Mesenchymal stem cell (in vitro differentiated cells and primary cell): Measurements from ENCODE around the gene DNTTIP2.

Source experiments
- DNase-seq: peaks from one replicate; pipeline ENCODE4 v3.0.0-alpha.2; 2013
- H2AFZ ChIP-seq: one replicate; pipeline ENCODE4 v1.6.1; 2013; ENCODE audit warnings: low read depth, mild to moderate bottlenecking, control low read depth, inconsistent platforms, low read length, moderate library complexity
- H2AK5ac ChIP-seq: 2 replicates; pipeline ENCODE4 v1.6.1; 2013; ENCODE audit warnings: low read length, moderate library complexity, mild to moderate bottlenecking, inconsistent platforms; ENCODE audit not compliant: severe bottlenecking
- H2BK120ac ChIP-seq: one replicate; pipeline ENCODE4 v1.6.1; 2013; ENCODE audit warnings: low read depth, mild to moderate bottlenecking, inconsistent platforms, low read length, moderate library complexity
- H2BK12ac ChIP-seq, 2 experiments: one replicate each; pipeline ENCODE4 v1.6.1; 2013; ENCODE audit warnings: inconsistent platforms in 2 of 2, low read length in 2 of 2, mild to moderate bottlenecking in 2 of 2, moderate library complexity in 2 of 2, control low read depth in 1 of 2
- H2BK15ac ChIP-seq: one replicate; pipeline ENCODE4 v1.6.1; 2013; ENCODE audit warnings: mild to moderate bottlenecking, low read depth, inconsistent platforms; ENCODE audit not compliant: poor library complexity, severe bottlenecking
- H2BK5ac ChIP-seq: 2 replicates; pipeline ENCODE4 v1.6.1; 2013; ENCODE audit warnings: low read depth, mild to moderate bottlenecking, low read length, control low read depth, inconsistent platforms; ENCODE audit not compliant: poor library complexity, severe bottlenecking
- H3K14ac ChIP-seq, 2 experiments: one replicate each; pipeline ENCODE4 v1.6.1; 2013; ENCODE audit warnings: inconsistent platforms in 2 of 2, low read length in 2 of 2, control low read depth in 1 of 2, mild to moderate bottlenecking in 1 of 2, moderate library complexity in 1 of 2
- H3K18ac ChIP-seq, 2 experiments: one replicate each; pipeline ENCODE4 v1.6.1; 2013; ENCODE audit warnings: inconsistent platforms in 2 of 2, low read length in 2 of 2, control low read depth in 1 of 2, low read depth in 1 of 2, mild to moderate bottlenecking in 1 of 2
- H3K23ac ChIP-seq, 2 experiments: one replicate each; pipeline ENCODE4 v1.6.1; 2013; ENCODE audit warnings: inconsistent platforms in 2 of 2, low read length in 2 of 2, mild to moderate bottlenecking in 2 of 2, moderate library complexity in 2 of 2, control low read depth in 1 of 2
- H3K27ac ChIP-seq: 2 replicates; pipeline ENCODE4 v1.5.1; 2013; ENCODE audit warnings: mild to moderate bottlenecking, moderate library complexity, low read length, control low read depth, inconsistent platforms; ENCODE audit not compliant: poor library complexity, severe bottlenecking
- H3K27me3 ChIP-seq, 2 experiments: 2 replicates each; pipeline versions ENCODE4 v1.6.1 to v1.7.0; 2013; ENCODE audit warnings: low read length in 2 of 2, mild to moderate bottlenecking in 2 of 2, moderate library complexity in 2 of 2, control low read depth in 1 of 2, inconsistent platforms in 1 of 2; ENCODE audit not compliant: control insufficient read depth in 1 of 2, insufficient read depth in 1 of 2
- H3K36me3 ChIP-seq, 2 experiments: 2 replicates each; pipeline versions ENCODE4 v1.6.1 to v1.7.0; 2013; ENCODE audit warnings: low read length in 2 of 2, control low read depth in 1 of 2, inconsistent platforms in 1 of 2, low read depth in 1 of 2, mild to moderate bottlenecking in 1 of 2; ENCODE audit not compliant: insufficient read depth in 2 of 2, control insufficient read depth in 1 of 2
- H3K4ac ChIP-seq, 2 experiments: one replicate each; pipeline ENCODE4 v1.6.1; 2013; ENCODE audit warnings: inconsistent platforms in 2 of 2, low read length in 2 of 2, mild to moderate bottlenecking in 2 of 2, moderate library complexity in 2 of 2, control low read depth in 1 of 2, low read depth in 1 of 2
- H3K4me1 ChIP-seq: 2 replicates; pipeline ENCODE4 v1.6.1; 2013; ENCODE audit warnings: low read depth, low read length, control low read depth; ENCODE audit not compliant: control insufficient read depth, insufficient read depth
- H3K4me2 ChIP-seq: 2 replicates; pipeline ENCODE4 v1.6.1; 2013; ENCODE audit warnings: low read length, mild to moderate bottlenecking, inconsistent platforms; ENCODE audit not compliant: poor library complexity, severe bottlenecking
- H3K4me3 ChIP-seq, 2 experiments: 2 replicates each; pipeline versions ENCODE4 v1.5.1 to v1.7.0; 2013; ENCODE audit warnings: low read length in 2 of 2, mild to moderate bottlenecking in 2 of 2, control low read depth in 1 of 2, low read depth in 1 of 2; ENCODE audit not compliant: insufficient read depth in 1 of 2
- H3K79me1 ChIP-seq: replicated peaks from 2 replicates; pipeline ENCODE4 v1.6.1; 2013; ENCODE audit warnings: mild to moderate bottlenecking, control low read depth, low read length, inconsistent platforms; ENCODE audit not compliant: poor library complexity, severe bottlenecking
- H3K9ac ChIP-seq: 2 replicates; pipeline ENCODE4 v1.7.0; 2013; ENCODE audit warnings: mild to moderate bottlenecking, low read length, moderate library complexity
- H3K9me3 ChIP-seq: 2 replicates; pipeline ENCODE4 v1.7.0; 2013; ENCODE audit warnings: mild to moderate bottlenecking, low read length; ENCODE audit not compliant: control insufficient read depth
- H4K8ac ChIP-seq: one replicate; pipeline ENCODE4 v1.6.1; 2013; ENCODE audit warnings: inconsistent platforms, mild to moderate bottlenecking, low read length, moderate library complexity
- H4K91ac ChIP-seq: one replicate; pipeline ENCODE4 v1.6.1; 2013; ENCODE audit warnings: mild to moderate bottlenecking, low read length, inconsistent platforms
- WGBS: methylation state at CpG from one replicate; pipeline ENCODE4 v1.1.7; 2013; ENCODE audit warnings: mixed read lengths; 5-methylcytosine and 5-hydroxymethylcytosine counted together

The DNTTIP2 gene

GRCh38 chr1:93877529-93877928 lies 1.5 kb downstream of the DNTTIP2 start:
- H3K9me3 ChIP-seq, result no peaks in the 10 kb centered on the region
- no peak overlapping the region for H3K4me2 ChIP-seq
- H3K9ac ChIP-seq, result peak overlapping the region; percentile 99
- H2BK12ac ChIP-seq, result no peak overlapping the region
- no peaks in the 10 kb centered on the region for H3K27me3 ChIP-seq
- DNase-seq, result no peak
- 100% methylated on average over 4 of the region's 4 CpGs for WGBS
- peaks cover 9 to 58% of the 10 kb centered on the region in 2 experiments for H3K36me3 ChIP-seq
- no peak overlapping the region for H3K14ac ChIP-seq
- H4K8ac ChIP-seq, result no peak overlapping the region
- H3K23ac ChIP-seq, result no peak overlapping the region
- no peak overlapping the region for H2AK5ac ChIP-seq
- H3K79me1 ChIP-seq, result peaks cover 14% of the 10 kb centered on the region
- H2BK15ac ChIP-seq, result no peak overlapping the region
- H2BK120ac ChIP-seq, result no peak overlapping the region
- H3K27ac ChIP-seq, result no peak overlapping the region
- H2BK5ac ChIP-seq, result no peak overlapping the region
- no peak overlapping the region for H4K91ac ChIP-seq
- peaks cover 1% of the 10 kb centered on the region for H3K4me1 ChIP-seq
- H3K4ac ChIP-seq, result no peak overlapping the region
- H2AFZ ChIP-seq, result no peak overlapping the region
- H3K4me3 ChIP-seq, result peak overlapping the region in 1 of 2 experiments; percentile 99
- no peak overlapping the region for H3K18ac ChIP-seq

GRCh38 chr1:93876244-93876643 lies 2.8 kb downstream of the DNTTIP2 start:
- Histone ChIP-seq H3K14ac (no peak overlapping the region), H3K18ac (no peak overlapping the region), H3K4me3 (no peak overlapping the region), H2AK5ac (no peak overlapping the region), H2BK12ac (no peak overlapping the region), H3K9me3 (no peaks in the 10 kb centered on the region), H4K8ac (no peak overlapping the region), H3K79me1 (peaks cover 17% of the 10 kb centered on the region), H2BK5ac (no peak overlapping the region), H4K91ac (no peak overlapping the region), H3K36me3 (peaks cover 9 to 63% of the 10 kb centered on the region in 2 experiments), H3K27ac (no peak overlapping the region), H3K4me1 (peaks cover 1% of the 10 kb centered on the region), H3K4me2 (no peak overlapping the region), H2AFZ (no peak overlapping the region), H3K4ac (no peak overlapping the region), H2BK15ac (no peak overlapping the region), H3K23ac (no peak overlapping the region), H2BK120ac (no peak overlapping the region), H3K9ac (peak overlapping the region; percentile 15), H3K27me3 (no peaks in the 10 kb centered on the region)
- WGBS, result 92% methylated on average over 1 of the region's 1 CpG
- DNase-seq, result peak; percentile 12

GRCh38 chr1:93874025-93874651 lies 4.9 kb downstream of the DNTTIP2 start:
- Histone ChIP-seq H3K9me3 (no peaks in the 10 kb centered on the region), H3K23ac (no peak overlapping the region), H3K27me3 (no peaks in the 10 kb centered on the region), H3K4me3 (no peak overlapping the region), H2BK5ac (no peak overlapping the region), H2AFZ (no peak overlapping the region), H4K91ac (no peak overlapping the region), H3K27ac (no peak overlapping the region), H3K14ac (no peak overlapping the region), H3K4ac (no peak overlapping the region), H3K18ac (no peak overlapping the region), H4K8ac (no peak overlapping the region), H3K9ac (peak overlapping the region; percentile 11), H2BK120ac (no peak overlapping the region), H2BK12ac (no peak overlapping the region), H2BK15ac (no peak overlapping the region), H3K79me1 (peaks cover 17% of the 10 kb centered on the region), H3K4me1 (peaks cover 1% of the 10 kb centered on the region), H3K4me2 (no peak overlapping the region), H2AK5ac (no peak overlapping the region), H3K36me3 (peaks cover 9 to 84% of the 10 kb centered on the region in 2 experiments)
- 93% methylated on average over 2 of the region's 3 CpGs for WGBS
- peak; percentile 66 for DNase-seq

GRCh38 chr1:93871366-93871765 lies 7.6 kb downstream of the DNTTIP2 start:
- no peak for DNase-seq
- Histone ChIP-seq H3K23ac (no peak overlapping the region), H2BK5ac (no peak overlapping the region), H3K4me1 (no peaks in the 10 kb centered on the region), H4K8ac (no peak overlapping the region), H3K9me3 (no peaks in the 10 kb centered on the region), H3K14ac (no peak overlapping the region), H3K27me3 (no peaks in the 10 kb centered on the region), H2BK120ac (no peak overlapping the region), H3K9ac (no peak overlapping the region), H3K18ac (no peak overlapping the region), H3K4ac (no peak overlapping the region), H4K91ac (no peak overlapping the region), H3K4me2 (no peak overlapping the region), H2BK12ac (no peak overlapping the region), H3K79me1 (peaks cover 15% of the 10 kb centered on the region), H3K4me3 (no peak overlapping the region), H3K36me3 (peaks cover 14 to 82% of the 10 kb centered on the region in 2 experiments), H2AK5ac (no peak overlapping the region), H3K27ac (no peak overlapping the region), H2AFZ (no peak overlapping the region), H2BK15ac (no peak overlapping the region)
- WGBS, result 79% methylated on average over 4 of the region's 4 CpGs
